ENCODE measurements around the gene LINC00632.
A peak's percentile ranks its signal among the peaks of the same experiment; 100 is the strongest.

LINC00632 gene

GRCh38 chrX:140701480-140701879 is 8.1 kb upstream of the LINC00632 start:
- Histone ChIP-seq H4K20me1 (ENCODE audit: insufficient read depth, low read length) (no peaks in the 10 kb centered on the region), H3K9me3 (ENCODE audit: low read length) (no peaks in the 10 kb centered on the region), H3K4me1 (ENCODE audit: insufficient read depth, low read length, severe bottlenecking) (no peaks in the 10 kb centered on the region), H3K36me3 (ENCODE audit: insufficient read depth, low read length) (no peaks in the 10 kb centered on the region), H3K27me3 (ENCODE audit: insufficient read depth, low read length) (no peaks in the 10 kb centered on the region), H2AFZ (ENCODE audit: low read length) (no peak overlapping the region), H3K4me3 (ENCODE audit: low read depth, low read length, poor library complexity, severe bottlenecking) (no peak overlapping the region), H3K79me2 (ENCODE audit: insufficient read depth, low read length) (no peaks in the 10 kb centered on the region), H3K4me2 (ENCODE audit: low read length) (no peak overlapping the region), H3K27ac (ENCODE audit: low read depth, low read length, poor library complexity, severe bottlenecking) (no peak overlapping the region), H3K9ac (ENCODE audit: low read length) (no peak overlapping the region), H3K9me2 (ENCODE audit: low read depth, low read length) (no peaks in the 10 kb centered on the region), H3F3A (ENCODE audit: insufficient read depth, low read length) (no peaks in the 10 kb centered on the region)
- TF ChIP-seq CTCF (IDR thresholded peaks at IDR 0.05; ENCODE audit: low read length), result peak; percentile 29; the same call in 1 of the 2 replicates
- no peak for TF ChIP-seq EZH2 (IDR thresholded peaks at IDR 0.05; ENCODE audit: borderline replicate concordance, low read length)

- Histone ChIP-seq H4K20me1 (ENCODE audit: insufficient read depth, low read length) (no peaks in the 10 kb centered on the region), H3K9me3 (ENCODE audit: low read length) (no peaks in the 10 kb centered on the region), H3K27ac (ENCODE audit: low read depth, low read length, poor library complexity, severe bottlenecking) (no peak overlapping the region), H3K79me2 (ENCODE audit: insufficient read depth, low read length) (no peaks in the 10 kb centered on the region), H3K4me3 (ENCODE audit: low read depth, low read length, poor library complexity, severe bottlenecking) (no peak overlapping the region), H3K27me3 (ENCODE audit: insufficient read depth, low read length) (no peaks in the 10 kb centered on the region), H3K9ac (ENCODE audit: low read length) (no peak overlapping the region), H2AFZ (ENCODE audit: low read length) (no peak overlapping the region), H3K9me2 (ENCODE audit: low read depth, low read length) (no peaks in the 10 kb centered on the region), H3K4me1 (ENCODE audit: insufficient read depth, low read length, severe bottlenecking) (no peaks in the 10 kb centered on the region), H3K4me2 (ENCODE audit: low read length) (no peak overlapping the region), H3K36me3 (ENCODE audit: insufficient read depth, low read length) (no peaks in the 10 kb centered on the region), H3F3A (ENCODE audit: insufficient read depth, low read length) (no peaks in the 10 kb centered on the region)
- TF ChIP-seq EZH2 (IDR thresholded peaks at IDR 0.05; ENCODE audit: borderline replicate concordance, low read length) (no peak), CTCF (IDR thresholded peaks at IDR 0.05; ENCODE audit: low read length) (no peak)
Observed at GRCh38 chrX:140710710-140711109, 1.2 kb downstream of the LINC00632 start.

GRCh38 chrX:140711894-140712293 is 2.3 kb downstream of the LINC00632 start:
- no peaks in the 10 kb centered on the region for H3K4me1 ChIP-seq (ENCODE audit: insufficient read depth, low read length, severe bottlenecking)
- H3K9me3 ChIP-seq (ENCODE audit: low read length), result no peaks in the 10 kb centered on the region
- no peak overlapping the region for H2AFZ ChIP-seq (ENCODE audit: low read length)
- TF ChIP-seq CTCF (IDR thresholded peaks at IDR 0.05; ENCODE audit: low read length), result no peak
- TF ChIP-seq EZH2 (IDR thresholded peaks at IDR 0.05; ENCODE audit: borderline replicate concordance, low read length), result no peak
- no peaks in the 10 kb centered on the region for H3K9me2 ChIP-seq (ENCODE audit: low read depth, low read length)
- H3K36me3 ChIP-seq (ENCODE audit: insufficient read depth, low read length), result no peaks in the 10 kb centered on the region
- H3F3A ChIP-seq (ENCODE audit: insufficient read depth, low read length), result no peaks in the 10 kb centered on the region
- no peaks in the 10 kb centered on the region for H4K20me1 ChIP-seq (ENCODE audit: insufficient read depth, low read length)
- no peak overlapping the region for H3K9ac ChIP-seq (ENCODE audit: low read length)
- H3K27me3 ChIP-seq (ENCODE audit: insufficient read depth, low read length), result no peaks in the 10 kb centered on the region
- H3K27ac ChIP-seq (ENCODE audit: low read depth, low read length, poor library complexity, severe bottlenecking), result no peak overlapping the region
- no peak overlapping the region for H3K4me2 ChIP-seq (ENCODE audit: low read length)
- H3K4me3 ChIP-seq (ENCODE audit: low read depth, low read length, poor library complexity, severe bottlenecking), result no peak overlapping the region
- H3K79me2 ChIP-seq (ENCODE audit: insufficient read depth, low read length), result no peaks in the 10 kb centered on the region
